ENCODE measurements around the gene SPNS2.

DNA sequence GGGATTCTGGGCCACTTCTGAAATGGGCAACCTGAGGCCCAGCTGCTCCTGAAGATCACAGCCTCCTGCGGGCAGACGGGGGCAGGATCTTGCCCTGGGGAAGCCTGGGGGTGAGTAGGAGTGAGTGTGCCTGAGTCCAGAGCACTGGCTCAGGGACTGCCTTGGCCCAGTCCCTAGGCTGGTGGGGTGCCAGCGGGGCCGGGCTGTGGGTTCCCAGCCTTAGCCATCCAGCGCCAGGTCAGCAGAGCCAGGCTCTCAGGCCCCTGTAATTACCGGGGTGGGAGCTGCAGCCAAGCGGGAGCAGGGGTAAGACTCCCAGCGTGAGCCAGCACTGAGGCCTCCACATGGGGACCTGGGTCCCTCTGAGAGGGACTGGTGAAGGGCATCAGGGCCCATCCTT, 8.2 kb downstream of the SPNS2 start:
- TF ChIP-seq CTCF (conservative IDR thresholded peaks at IDR 0.05 in 1 of 2, IDR thresholded peaks at IDR 0.05 in 1 of 2; ENCODE audit: extremely low read depth in 1 of 2, insufficient read depth in 1 of 2, low read depth in 1 of 2, low read length in 2 of 2): no peak
- TF ChIP-seq EZH2 (IDR thresholded peaks at IDR 0.05; ENCODE audit: borderline replicate concordance, low read length): no peak

All from mammary epithelial cell (primary cell).